Activated T-helper 17 cell treated with anti-CD3 and anti-CD28 coated beads, Interleukin-2, amount 50 U/mL, for 72 hours (primary cell): Measurements from ENCODE around the gene ZBTB45. TPM values are rescaled to one million over a fixed set of nuclear protein-coding genes. Genes with fewer than 3 reads are reported as not detected.
"Not testable (repeated sequence)": the region's sequence is repeated elsewhere in the genome, so short reads cannot be mapped to it uniquely, and the experiment has no call there.

ENCODE experiments used
- ATAC-seq: fragments of 150-1000 bp; cut with Tn5 transposase; replicated peaks from 2 replicates; pipeline ENCODE4 v1.10.0; 2021; ENCODE audit warnings: mild to moderate bottlenecking, moderate library complexity
- H3K27ac Mint-ChIP-seq: one replicate; pipeline ENCODE4 v1.8.0; 2022; ENCODE audit warnings: mixed read lengths
- H3K27me3 Mint-ChIP-seq: one replicate; pipeline ENCODE4 v1.8.0; 2022; ENCODE audit warnings: mixed read lengths
- H3K36me3 Mint-ChIP-seq: one replicate; pipeline ENCODE4 v1.8.0; 2022; ENCODE audit warnings: low read depth, mild to moderate bottlenecking, mixed read lengths
- H3K4me1 Mint-ChIP-seq: one replicate; pipeline ENCODE4 v1.8.0; 2022; ENCODE audit warnings: mixed read lengths
- H3K4me3 Mint-ChIP-seq: one replicate; pipeline ENCODE4 v1.8.0; 2022; ENCODE audit warnings: mild to moderate bottlenecking, mixed read lengths
- H3K9me3 Mint-ChIP-seq: one replicate; pipeline ENCODE4 v1.8.0; 2022; ENCODE audit warnings: mixed read lengths
- total RNA-seq, 2 donors: library from RNA; stranded (reverse); gene quantifications; one replicate each; pipeline ENCODE4 v1.2.3, GENCODE V29; 2022

The ZBTB45 gene
- total RNA-seq, 2 donors from 2014 or later = 11.0 to 14.3 TPM

DNA sequence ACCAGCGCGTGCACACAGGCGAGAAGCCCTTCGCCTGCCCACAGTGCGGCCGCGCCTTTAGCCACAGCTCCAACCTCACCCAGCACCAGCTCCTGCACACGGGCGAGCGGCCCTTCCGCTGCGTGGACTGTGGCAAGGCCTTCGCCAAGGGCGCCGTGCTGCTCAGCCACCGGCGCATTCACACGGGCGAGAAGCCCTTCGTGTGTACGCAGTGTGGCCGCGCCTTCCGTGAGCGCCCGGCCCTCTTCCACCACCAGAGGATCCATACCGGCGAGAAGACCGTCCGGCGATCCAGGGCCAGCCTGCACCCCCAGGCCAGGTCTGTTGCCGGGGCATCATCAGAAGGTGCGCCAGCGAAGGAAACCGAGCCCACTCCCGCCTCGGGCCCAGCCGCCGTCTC is 47.9 kb downstream of the ZBTB45 start:
- H3K27me3 Mint-ChIP-seq = no peaks in the 10 kb centered on the region
- no peak overlapping the region for H3K4me3 Mint-ChIP-seq

DNA sequence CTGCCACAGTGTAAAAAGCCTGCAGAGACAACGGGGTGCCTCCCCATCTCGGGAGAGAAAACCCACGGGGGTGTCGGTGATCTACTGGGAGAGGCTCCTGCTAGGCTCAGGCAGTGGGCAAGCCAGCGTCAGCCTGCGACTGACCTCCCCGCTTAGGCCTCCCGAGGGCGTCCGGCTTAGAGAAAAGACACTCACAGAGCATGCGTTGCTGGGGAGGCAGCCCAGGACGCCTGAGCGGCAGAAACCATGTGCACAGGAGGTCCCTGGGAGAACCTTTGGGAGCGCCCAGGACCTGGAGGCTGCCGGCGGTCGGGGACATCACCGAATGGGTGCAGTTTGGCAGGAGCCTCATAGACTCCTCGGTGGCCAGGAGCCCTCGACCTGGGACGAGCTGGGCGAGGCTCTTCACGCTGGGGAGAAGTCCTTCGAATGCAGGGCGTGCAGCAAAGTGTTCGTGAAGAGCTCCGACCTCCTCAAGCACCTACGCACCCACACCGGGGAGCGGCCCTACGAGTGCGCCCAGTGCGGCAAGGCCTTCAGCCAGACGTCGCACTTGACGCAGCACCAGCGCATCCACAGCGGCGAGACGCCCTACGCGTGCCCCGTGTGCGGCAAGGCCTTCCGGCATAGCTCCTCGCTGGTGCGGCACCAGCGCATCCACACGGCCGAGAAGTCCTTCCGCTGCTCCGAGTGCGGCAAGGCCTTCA is 48.6 kb downstream of the ZBTB45 start:
- H3K4me1 Mint-ChIP-seq, H3K9me3 Mint-ChIP-seq, H3K27ac Mint-ChIP-seq, H3K4me3 Mint-ChIP-seq, H3K27me3 Mint-ChIP-seq, ATAC-seq: not testable (repeated sequence)
- peaks cover 35% of the 10 kb centered on the region for H3K36me3 Mint-ChIP-seq

More for the DNA sequence above, 47.9 kb downstream of the ZBTB45 start:
- Mint-ChIP-seq H3K4me1 (peaks cover 11% of the 10 kb centered on the region), H3K36me3 (peaks cover 35% of the 10 kb centered on the region), H3K9me3 (no peaks in the 10 kb centered on the region), H3K27ac (no peak overlapping the region)
- no peak for ATAC-seq

DNA sequence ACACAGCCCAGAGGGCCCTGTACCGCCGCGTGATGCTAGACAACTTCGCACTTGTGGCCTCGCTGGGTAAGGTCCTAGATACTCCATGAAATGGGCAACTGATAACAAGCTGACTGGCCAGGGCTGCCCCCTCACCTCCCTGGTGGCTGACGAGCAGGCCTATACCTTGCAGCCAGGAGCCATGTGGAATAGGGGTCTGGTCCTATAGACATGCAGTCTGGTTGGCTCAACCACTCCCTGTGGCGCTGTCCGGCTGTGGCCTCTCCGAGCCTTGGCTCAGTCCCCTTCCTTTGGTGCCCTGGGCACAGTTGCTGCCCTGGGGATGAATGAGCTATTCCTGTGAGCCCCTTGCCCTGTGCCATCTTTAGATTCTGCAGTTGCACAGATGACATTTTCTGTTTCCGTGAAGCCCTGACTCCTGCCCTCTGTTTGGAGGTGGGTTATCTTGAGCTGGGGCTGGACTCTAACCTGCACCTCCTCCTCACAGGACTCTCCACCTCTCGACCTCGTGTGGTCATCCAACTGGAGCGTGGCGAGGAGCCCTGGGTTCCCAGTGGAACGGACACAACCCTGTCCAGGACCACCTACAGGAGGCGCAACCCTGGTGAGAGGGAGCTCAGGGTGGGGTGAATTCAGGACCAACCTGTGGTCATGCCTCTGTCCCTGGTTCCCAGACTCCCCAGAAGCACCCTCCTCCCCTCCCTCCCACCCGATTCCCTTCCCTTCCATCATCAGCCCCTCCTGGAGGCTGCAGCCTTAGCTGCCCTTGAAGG is 50.2 kb downstream of the ZBTB45 start:
- Mint-ChIP-seq H3K4me1 (peaks cover 6% of the 10 kb centered on the region), H3K36me3 (peaks cover 35% of the 10 kb centered on the region), H3K4me3 (no peak overlapping the region), H3K9me3 (no peaks in the 10 kb centered on the region), H3K27me3 (no peaks in the 10 kb centered on the region), H3K27ac (no peak overlapping the region)
- ATAC-seq = no peak

DNA sequence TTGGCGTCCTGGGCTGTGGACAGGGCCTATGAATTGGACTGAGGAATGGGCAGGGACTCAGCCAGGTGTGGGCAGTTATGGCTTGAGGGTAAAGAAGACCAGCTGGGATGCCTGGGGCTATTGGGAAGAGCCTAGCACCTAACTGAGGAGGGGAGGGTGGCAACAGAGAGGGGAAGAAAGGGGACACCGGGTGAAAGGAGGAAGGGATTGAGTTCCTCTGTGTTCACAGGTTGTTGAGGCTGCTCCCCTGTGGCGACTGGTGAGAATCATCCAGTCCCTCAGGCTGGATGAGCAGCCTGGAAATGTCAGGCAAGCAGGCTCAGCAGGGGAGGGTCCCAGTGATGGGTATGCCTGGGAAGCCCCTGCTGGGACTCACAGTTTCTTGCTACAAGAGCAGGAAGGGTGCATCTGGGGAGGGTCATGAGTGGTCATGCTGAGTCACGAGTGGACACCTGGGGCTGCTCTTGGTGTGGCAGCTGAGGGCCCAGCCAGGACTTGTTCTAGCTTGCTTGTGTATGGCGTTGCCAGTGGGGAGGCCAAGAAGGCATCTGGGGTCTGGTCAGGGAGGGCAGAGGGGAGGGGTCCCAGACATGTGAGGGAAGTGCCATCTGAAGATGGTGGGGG is 51.3 kb downstream of the ZBTB45 start:
- H3K4me3 Mint-ChIP-seq = peak overlapping the region; percentile 85
- peak overlapping the region; percentile 79 for H3K27ac Mint-ChIP-seq
- no peaks in the 10 kb centered on the region for H3K27me3 Mint-ChIP-seq
- no peak for ATAC-seq
- H3K36me3 Mint-ChIP-seq = peaks cover 35% of the 10 kb centered on the region
- no peaks in the 10 kb centered on the region for H3K9me3 Mint-ChIP-seq
- H3K4me1 Mint-ChIP-seq = peaks cover 6% of the 10 kb centered on the region

DNA sequence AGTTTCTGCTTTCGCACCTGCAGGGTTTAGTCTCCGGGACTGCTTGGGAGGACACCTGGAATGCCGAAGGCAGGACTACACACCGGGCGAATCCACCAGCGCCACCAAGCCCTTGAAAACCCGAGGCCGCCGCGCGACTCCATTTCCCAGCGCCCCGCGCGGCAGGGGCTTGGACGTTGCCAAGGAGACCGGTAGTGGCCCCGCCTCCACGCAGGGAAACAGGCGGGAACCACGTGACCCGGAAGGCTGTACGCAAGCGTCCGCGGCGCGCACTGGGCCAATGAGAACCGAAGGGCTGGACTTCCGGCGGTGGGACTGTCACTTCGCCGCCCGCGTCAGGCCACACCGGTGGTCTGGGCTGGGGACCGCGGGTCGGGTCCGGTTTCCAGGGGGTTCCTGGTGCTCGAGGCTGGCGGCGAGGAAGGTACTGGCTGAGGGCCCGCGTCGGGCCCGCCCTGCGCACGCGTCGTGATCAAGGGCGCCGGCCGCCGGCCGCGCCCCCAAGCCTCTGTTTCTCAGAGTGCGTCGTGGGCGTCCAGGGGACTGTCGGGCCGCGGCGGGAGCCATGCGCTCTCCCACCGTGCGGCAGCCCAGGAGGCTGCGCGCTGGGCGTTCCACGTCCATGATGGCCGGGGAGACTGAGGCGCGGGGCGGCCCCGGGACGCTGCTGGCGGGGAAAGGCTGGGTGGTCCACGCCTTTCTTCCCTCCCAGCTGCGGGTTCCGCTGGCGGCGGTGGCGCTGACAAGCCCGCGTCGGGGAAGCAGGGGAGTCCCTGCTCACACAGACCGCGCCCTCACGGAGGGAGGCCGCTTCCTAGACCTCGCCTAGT is 52.6 kb downstream of the ZBTB45 start, which contains the start of gene ZNF324:
ZNF324 (plus strand) TSS at position 321 of the 830 bp plus-strand sequence. CDS start 2,106 bp downstream, outside the sequence.
- Mint-ChIP-seq H3K36me3 (peaks cover 21% of the 10 kb centered on the region), H3K4me1 (peaks cover 6% of the 10 kb centered on the region), H3K27ac (peak within 1 kb of the TSS; percentile 79), H3K9me3 (no peaks in the 10 kb centered on the region), H3K27me3 (no peaks in the 10 kb centered on the region), H3K4me3 (peak within 1 kb of the TSS; percentile 85)
- peak; percentile 99 for ATAC-seq

DNA sequence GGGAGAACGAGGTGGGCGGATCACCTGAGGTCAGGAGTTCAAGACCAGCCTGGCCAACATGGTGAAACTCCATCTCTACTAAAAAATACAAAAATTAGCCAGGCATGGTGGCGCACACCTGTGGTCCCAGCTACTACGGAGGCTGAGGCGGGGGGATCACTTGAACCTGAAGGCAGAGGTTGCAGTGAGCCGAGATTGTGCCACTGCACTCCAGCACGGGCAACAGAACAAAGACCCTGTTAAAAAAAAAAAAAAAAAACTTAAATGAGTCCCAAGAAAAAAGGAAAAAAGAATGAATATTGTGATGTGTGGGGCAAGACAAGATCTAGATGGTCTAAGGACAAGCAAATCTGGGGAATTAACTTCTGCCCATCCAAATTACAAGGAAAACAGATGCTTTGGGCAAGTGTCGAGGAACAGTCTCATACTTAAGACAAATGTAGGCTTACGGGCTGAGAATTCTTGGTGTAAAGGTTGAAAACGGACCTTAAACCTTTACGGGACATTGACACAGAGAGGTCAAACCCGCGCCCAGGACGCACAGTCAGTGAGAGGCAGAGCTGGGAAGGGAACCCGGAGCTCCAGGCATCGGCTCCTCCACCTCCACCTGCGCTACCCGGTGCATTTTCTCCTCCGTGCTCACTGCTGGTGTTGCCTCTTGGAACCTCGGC is 53.4 kb downstream of the ZBTB45 start:
- peak; percentile 23 for ATAC-seq
- H3K9me3 Mint-ChIP-seq = no peaks in the 10 kb centered on the region
- peak overlapping the region; percentile 85 for H3K4me3 Mint-ChIP-seq
- peak overlapping the region; percentile 48 for H3K27ac Mint-ChIP-seq
- H3K36me3 Mint-ChIP-seq = peaks cover 16% of the 10 kb centered on the region
- no peaks in the 10 kb centered on the region for H3K27me3 Mint-ChIP-seq
- peaks cover 6% of the 10 kb centered on the region for H3K4me1 Mint-ChIP-seq

Other genes starting within 250 kb of the ZBTB45 start
- gene ZNF8, start 240.9 kb downstream of the ZBTB45 start, total RNA-seq = 1 to 10 TPM; 3.7 to 4.6 TPM
- 10 to 100 TPM; 38.5 to 57.8 TPM for gene ERVK3-1, start 214.4 kb downstream of the ZBTB45 start, total RNA-seq
- 1 to 10 TPM; 4.3 to 6.1 TPM for gene ZSCAN22, start 192.8 kb downstream of the ZBTB45 start, total RNA-seq
- 10 to 100 TPM; 12.4 to 15.4 TPM for gene A1BG, start 166.3 kb downstream of the ZBTB45 start, total RNA-seq
- gene ZNF497, start 157.1 kb downstream of the ZBTB45 start, total RNA-seq = 1 to 10 TPM; 1.7 to 1.8 TPM
- 1 to 10 TPM; 1.1 to 1.9 TPM for gene ZNF837, start 138.8 kb downstream of the ZBTB45 start, total RNA-seq
- gene RPS5, start 132.5 kb downstream of the ZBTB45 start, total RNA-seq = 1,000 to 10,000 TPM; 1,376 to 1,435 TPM
- gene RNF225, start 124.2 kb downstream of the ZBTB45 start, total RNA-seq = under 1 TPM in 1 of 2 donors, not detected in 1; 0.64 TPM
- gene ZNF584, start 111.2 kb downstream of the ZBTB45 start, total RNA-seq = 1 to 10 TPM; 9.0 to 9.8 TPM
- 1 to 10 TPM; 2.1 to 3.8 TPM for gene ZNF132, start 79.7 kb downstream of the ZBTB45 start, total RNA-seq
- gene ZNF324B, start 68.2 kb downstream of the ZBTB45 start, total RNA-seq = 1 to 10 TPM; 8.8 to 8.9 TPM
- 1 to 10 TPM; 7.3 to 7.6 TPM for gene ZNF324, start 52.7 kb downstream of the ZBTB45 start, total RNA-seq
- 1 to 10 TPM; 5.8 to 6.2 TPM for gene ZNF446, start 43.5 kb downstream of the ZBTB45 start, total RNA-seq
- gene SLC27A5, start 7.8 kb downstream of the ZBTB45 start, total RNA-seq = 10 to 100 TPM; 14.4 to 15.6 TPM
- 100 to 1,000 TPM; 336 to 455 TPM for gene TRIM28, start 24.3 kb upstream of the ZBTB45 start, total RNA-seq
- gene CHMP2A, start 35.3 kb upstream of the ZBTB45 start, total RNA-seq = 10 to 100 TPM; 79.0 to 95.8 TPM
- 100 to 1,000 TPM; 102 to 141 TPM for gene UBE2M, start 38.8 kb upstream of the ZBTB45 start, total RNA-seq
- gene MZF1, start 53.5 kb upstream of the ZBTB45 start, total RNA-seq = 10 to 100 TPM; 26.6 to 57.9 TPM